ENCODE measurements around the gene TGFB1I1.
"Not testable (repeated sequence)": the region's sequence is repeated elsewhere in the genome, so short reads cannot be mapped to it uniquely, and the experiment has no call there.

The TGFB1I1 gene

DNA sequence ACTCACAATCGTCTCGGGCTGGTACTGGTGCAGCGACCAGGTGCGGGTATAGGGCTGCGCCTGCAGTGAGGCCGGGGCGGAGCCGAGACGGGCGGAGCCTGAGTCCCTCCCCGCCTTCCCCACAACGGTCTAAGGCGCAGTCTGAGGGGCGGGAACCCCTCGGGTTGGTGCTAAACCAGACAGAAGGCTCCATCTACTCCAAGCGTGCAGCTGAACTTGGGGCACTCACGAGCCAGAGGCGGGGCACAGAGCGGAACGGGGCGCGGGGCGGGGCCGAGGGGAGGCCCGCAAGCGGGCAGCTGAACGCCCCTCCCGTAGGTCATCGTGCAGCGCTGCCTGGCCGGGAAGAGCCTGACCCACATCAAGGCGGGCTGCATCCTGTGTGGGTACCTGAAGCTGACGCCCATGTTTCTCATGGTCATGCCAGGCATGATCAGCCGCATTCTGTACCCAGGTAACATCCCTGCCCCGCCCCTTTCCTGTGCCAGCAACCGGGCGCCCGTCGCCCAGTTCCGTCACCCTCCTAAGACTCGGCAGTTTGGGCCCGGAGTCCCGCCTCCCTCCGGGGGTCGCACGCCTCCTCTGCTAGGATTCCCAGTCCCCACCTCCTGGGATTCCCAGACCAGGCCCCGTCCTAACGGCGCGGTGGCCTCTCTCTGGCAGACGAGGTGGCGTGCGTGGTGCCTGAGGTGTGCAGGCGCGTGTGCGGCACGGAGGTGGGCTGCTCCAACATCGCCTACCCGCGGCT lies 15.9 kb downstream of the TGFB1I1 start:
- peak; percentile 51 for DNase-seq (ENCODE audit: low spot score)

DNA sequence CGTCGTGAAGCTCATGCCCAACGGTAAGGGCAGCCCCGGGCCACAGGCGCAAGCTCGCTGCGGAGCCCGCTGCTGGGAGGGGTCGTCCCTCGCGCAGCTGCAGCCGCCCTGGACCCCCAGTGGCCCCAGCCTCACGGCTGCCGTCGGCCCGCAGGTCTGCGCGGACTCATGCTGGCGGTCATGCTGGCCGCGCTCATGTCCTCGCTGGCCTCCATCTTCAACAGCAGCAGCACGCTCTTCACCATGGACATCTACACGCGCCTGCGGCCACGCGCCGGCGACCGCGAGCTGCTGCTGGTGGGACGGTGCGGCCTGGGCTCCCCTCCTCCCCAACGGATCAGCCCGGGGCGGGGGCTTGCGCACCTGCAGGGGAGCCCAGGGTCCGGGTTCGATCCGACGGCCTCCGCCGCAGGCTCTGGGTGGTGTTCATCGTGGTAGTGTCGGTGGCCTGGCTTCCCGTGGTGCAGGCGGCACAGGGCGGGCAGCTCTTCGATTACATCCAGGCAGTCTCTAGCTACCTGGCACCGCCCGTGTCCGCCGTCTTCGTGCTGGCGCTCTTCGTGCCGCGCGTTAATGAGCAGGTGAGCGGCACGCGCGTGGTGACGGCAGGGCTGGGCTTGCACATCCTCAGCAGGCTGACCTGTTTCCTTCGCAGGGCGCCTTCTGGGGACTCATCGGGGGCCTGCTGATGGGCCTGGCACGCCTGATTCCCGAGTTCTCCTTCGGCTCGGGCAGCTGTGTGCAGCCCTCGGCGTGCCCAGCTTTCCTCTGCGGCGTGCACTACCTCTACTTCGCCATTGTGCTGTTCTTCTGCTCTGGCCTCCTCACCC lies 16.7 kb downstream of the TGFB1I1 start:
- DNase-seq (ENCODE audit: low spot score), result no peak

DNA sequence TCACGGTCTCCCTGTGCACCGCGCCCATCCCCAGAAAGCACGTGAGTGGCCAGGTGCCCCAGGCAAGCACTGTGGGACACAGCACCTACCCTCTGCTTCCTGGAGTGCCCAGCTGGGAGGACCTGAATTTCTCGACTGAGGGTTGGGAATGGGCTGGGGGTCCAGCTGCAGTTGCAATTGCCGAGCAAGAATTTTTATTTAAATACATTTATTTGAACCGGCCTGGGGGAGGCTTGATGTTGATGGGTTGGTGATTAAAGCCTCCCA lies 17.3 kb downstream of the TGFB1I1 start:
- DNase-seq (ENCODE audit: low spot score), result no peak

DNA sequence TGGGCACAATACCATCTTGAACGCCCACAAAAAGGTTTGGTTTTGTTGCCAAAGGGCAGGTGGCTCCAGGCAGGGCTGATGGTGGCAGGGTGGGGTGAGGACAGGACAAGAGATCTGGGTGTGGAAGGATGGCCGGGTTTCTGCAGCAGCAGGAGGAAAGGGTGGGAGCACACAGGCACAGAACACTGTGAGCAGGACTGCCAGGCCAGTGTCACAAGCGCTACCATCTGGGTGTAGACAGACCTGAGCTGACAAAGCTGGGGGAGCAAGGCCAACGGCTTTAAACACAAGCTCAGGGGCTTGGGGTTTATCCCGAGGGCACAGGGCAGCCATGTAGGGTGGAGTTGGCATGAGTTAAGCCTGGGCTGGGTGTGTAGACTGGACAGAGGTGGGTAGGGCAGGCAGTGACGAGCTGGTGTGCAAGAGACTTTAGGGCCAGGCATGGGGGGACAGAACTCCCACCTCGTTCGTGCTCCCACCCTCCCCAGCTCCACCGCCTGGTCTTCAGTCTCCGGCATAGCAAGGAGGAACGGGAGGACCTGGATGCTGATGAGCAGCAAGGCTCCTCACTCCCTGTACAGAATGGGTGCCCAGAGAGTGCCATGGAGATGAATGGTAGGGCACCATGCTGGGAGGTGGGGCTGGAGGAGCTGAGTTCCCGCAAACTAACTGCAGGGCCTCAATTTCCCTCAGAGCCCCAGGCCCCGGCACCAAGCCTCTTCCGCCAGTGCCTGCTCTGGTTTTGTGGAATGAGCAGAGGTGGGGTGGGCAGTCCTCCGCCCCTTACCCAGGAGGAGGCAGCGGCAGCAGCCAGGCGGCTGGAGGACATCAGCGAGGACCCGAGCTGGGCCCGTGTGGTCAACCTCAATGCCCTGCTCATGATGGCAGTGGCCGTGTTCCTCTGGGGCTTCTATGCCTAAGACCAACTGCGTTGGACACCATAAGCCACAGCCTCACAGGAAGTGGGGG lies 17.9 kb downstream of the TGFB1I1 start:
- DNase-seq (ENCODE audit: low spot score), result no peak

DNA sequence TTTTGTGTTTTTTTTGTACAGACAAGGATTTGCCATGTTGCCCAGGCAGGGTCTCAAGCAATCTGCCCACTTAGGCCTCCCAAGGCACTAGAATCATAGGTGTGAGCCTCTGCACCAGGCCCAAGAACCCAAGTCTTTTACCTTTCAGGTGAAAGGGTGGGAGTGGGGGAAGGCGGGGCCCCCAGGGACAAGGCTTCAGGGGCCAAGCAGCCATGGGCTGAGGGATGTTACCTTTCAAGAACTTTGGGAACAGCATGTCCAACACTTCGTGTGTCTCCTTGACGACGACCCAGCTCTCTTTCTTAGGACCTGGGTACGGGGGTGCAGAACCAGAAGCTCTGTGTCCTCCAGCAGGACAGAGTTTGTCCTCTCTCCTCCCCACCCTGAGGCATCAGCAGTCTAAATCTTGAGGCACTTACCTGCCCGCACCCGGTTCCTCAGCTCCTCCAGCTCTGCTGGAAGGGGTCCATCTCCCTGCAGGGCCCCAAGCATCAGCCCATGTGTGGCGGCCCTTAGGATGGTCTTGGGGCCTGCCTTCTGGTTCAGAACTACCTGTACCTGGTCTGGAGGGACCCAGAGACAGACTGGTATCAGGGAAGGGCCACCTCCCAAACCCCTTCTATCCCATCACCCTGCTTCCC lies 19.9 kb downstream of the TGFB1I1 start:
- no peak for DNase-seq (ENCODE audit: low spot score)

DNA sequence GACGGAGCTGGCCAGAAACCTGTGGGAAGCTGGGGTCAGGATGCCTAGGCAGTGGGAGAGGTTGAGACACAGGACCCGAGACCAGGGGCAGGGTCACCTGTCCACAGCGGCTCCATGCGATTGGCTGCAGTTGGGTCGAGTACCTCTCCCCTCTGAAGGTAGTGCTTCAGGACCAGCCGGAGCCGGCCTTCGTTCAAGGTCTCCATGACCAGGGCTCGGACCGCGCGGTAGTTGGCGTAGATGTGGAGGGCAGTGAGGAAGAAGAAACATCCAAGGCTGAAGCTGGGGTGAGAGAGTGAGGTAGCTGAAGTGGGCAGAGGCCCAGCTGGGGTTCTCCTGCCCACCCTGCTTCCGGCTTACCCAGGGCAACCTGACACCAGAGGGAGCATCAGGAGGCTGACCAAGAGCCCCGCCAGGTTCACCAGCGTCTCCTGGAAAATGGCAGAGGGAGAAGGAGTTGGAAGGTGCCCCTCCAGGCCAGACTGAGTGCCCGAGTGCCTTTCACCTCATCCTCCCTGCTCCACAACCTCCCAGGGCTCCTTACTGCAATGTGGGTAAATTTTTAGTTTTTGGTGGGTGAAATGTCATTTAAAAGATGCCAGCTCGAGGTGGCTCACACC lies 21.7 kb downstream of the TGFB1I1 start:
- DNase-seq (ENCODE audit: low spot score), result no peak

DNA sequence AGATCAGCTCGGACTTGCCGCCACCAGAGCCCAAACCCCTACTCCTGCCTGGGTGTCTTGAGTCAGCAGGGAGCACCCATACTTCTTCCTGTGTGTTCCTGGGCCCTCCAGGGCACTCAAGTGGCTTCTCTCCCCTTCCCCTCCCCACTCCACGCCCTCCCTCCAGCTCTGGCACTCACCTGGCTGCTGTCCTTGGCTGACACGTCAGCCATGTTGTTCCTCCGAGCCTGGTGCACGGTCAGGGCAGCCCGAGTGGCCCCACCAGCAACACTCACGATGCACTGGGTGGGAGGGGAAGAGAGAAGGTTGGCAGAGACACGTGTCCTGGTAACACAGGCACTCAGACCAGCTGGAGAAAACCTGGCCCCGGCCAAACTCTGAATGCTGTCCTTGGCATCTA lies 24.7 kb downstream of the TGFB1I1 start:
- no peak for DNase-seq (ENCODE audit: low spot score)

DNA sequence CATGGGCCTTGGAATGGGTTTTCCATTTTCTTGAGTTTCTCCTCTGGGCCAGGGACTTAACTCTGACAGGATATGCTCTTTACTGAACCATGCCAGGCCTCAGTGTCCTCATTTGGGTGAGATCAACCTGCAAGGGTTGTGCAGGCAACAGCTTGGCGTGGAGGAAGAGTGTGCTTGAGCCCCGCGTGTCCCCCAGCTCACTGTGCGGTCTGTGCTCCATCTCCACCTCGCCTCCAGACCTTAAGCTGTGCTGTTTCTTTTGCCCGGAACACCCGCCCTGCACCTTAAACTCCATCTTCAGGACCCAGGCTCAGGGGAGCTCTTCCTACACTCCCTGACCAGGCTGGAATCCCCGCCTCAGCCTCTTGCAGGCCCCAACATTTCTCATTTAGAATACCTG lies 26.5 kb downstream of the TGFB1I1 start:
- no peak for DNase-seq (ENCODE audit: low spot score)

DNA sequence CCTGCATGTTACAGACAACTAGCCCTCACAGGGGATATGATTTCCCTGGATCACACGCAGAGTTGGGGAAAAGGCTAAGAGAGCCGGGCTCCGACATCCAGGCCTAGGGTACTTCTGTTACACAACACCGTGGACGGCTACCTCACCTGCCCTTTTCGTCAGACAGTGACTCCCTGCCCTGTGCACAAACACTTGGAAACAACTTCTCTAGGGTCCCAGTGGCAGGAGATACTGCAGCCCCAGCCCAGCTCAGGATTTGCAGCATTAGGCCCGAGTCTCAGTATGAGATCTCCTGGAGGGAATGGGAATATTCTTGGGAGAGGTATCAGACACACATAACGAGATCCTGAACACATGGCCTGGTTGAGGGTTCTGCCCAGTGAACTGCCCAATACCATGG lies 28.0 kb downstream of the TGFB1I1 start:
- no peak for DNase-seq (ENCODE audit: low spot score)

DNA sequence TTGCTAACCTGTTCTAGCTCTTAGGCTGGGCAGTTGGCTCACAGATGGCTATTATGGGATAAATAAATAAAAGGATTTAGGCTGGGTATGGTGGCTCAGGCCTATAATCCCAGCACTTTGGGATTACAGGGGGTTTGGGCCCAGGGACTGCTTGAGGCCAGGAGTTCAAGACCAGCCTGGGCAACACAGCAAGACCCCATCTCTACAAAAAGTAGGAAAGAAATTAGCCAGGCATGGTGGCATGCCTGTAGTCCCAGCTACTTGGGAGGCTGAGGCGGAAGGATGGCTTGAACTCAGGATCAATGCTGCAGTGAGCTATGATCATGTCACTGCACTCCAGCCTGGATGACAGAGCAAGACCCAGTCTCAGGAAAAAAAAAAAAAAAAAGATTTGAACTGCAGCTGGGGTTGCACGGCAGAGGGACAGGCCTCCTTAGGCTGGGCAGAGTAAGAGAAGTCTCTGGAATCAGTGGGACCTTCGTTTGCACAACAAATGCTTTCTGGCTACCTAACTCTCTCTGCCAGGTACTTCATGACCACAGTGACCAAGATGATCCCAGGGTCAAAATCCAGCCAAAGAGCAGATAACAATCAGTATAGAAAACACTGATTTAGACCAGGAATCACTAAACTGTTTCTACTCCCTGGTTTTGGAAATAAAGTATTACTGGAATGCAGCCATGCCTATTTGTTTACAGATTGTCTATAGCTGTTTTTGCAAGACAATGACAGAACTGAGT lies 29.4 kb downstream of the TGFB1I1 start:
- DNase-seq (ENCODE audit: low spot score), result no peak

DNA sequence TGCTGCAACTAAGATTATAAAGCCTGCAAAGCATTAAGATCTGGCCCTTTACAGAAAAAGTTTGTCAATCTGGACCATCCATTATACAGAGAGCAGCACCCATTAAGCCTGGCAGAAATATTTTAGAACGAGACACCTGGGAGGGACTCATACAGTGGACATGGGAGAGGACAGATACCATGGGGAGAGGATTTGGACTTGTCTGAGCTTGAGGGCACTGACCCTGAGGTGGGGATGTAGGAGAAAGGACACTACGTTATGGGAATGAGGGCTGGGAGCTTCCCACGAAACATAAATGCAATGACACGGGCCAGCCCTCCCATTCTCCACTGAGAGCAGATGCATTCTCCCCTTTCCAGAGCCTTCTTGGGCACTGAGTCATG lies 30.0 kb downstream of the TGFB1I1 start:
- DNase-seq (ENCODE audit: low spot score), result no peak

DNA sequence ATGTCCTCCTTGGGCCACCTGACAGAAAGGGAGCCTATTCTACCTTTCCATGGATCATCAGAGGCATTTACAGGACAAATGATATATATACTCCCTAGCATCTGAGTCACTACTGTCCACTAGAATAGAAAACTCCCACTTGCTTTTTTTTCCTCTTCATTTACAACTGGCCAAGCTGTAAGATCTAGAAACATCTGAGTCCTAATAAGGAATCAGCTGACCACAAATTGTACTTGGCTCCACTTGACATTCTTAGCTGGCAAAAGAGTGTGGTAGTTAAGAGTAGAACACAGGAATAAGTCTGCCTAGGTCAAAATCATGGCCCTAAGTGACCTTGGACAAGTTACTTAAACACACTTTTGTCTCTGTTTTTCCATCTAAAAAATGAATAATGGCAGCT lies 31.0 kb downstream of the TGFB1I1 start:
- DNase-seq (ENCODE audit: low spot score), result no peak

DNA sequence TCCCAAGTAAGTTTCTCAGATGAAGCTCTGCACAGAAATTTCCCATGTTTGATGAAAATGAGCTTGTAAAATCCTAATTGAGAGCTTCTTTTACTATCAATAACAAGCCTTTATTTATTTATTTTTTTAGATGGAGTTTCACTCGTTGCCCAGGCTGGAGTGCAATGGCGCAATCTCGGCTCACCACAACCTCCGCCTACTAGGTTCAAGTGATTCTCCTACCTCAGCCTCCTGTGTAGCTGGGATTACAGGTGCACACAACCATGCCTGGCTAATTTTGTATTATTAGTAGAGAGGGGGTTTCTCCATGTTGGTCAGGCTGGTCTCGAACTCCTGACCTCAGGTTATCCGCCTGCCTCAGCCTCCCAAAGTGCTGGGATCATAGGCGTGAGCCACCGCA lies 31.6 kb downstream of the TGFB1I1 start:
- not testable (repeated sequence) for DNase-seq (ENCODE audit: low spot score)

DNA sequence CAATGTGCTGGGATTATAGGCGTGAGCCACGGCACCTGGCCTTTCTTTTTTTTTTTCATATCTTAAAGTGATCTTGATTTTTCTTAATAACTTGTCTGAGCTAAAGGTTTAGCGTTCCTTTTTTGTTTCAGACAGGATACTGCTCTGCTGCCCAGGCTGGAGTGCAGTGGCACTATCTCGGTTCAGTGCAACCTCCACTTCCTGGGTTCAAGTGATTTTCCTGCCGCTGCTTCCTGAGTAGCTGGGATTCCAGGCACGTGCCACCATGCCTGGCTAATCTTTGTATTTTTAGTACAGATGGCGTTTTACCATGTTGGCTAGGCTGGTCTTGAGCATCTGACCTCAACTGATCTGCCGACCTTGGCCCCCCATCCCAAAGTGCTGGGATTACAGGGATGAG lies 32.2 kb downstream of the TGFB1I1 start:
- DNase-seq (ENCODE audit: low spot score), result no peak

DNA sequence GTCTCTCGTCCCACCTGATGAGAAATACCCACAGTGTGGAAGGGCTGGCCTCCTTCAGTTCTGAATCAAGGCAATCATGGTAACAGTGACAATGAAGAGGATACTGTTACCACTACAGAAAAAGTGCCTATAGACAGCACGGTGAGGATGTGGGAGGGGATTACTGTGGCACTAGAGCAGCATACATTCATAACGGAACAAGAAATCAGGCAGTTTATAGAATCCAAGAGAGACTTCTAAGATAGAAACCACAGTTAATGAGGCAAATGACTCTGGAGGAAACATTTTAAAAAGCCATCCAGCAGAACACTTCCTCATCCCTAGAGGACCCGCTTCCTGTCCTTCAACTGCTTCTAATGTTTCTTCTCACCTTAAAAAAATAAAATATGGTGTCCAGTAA lies 33.5 kb downstream of the TGFB1I1 start:
- DNase-seq (ENCODE audit: low spot score), result no peak

DNA sequence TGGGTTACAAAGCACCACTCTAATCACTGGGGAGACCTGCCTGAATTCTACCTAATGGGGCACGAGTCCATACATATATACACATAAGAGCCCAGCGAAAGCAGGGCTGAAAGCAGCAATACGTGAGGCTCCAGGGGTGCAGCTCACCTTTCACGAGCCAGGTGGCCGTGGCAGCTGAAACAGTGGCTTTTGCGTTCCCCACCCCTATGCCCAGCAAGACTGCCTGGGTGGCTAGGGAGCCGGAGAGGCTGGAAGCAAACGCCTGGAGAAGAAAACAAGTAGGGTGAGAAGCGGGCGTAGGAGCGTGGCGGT lies 35.6 kb downstream of the TGFB1I1 start:
- DNase-seq (ENCODE audit: low spot score), result no peak

DNA sequence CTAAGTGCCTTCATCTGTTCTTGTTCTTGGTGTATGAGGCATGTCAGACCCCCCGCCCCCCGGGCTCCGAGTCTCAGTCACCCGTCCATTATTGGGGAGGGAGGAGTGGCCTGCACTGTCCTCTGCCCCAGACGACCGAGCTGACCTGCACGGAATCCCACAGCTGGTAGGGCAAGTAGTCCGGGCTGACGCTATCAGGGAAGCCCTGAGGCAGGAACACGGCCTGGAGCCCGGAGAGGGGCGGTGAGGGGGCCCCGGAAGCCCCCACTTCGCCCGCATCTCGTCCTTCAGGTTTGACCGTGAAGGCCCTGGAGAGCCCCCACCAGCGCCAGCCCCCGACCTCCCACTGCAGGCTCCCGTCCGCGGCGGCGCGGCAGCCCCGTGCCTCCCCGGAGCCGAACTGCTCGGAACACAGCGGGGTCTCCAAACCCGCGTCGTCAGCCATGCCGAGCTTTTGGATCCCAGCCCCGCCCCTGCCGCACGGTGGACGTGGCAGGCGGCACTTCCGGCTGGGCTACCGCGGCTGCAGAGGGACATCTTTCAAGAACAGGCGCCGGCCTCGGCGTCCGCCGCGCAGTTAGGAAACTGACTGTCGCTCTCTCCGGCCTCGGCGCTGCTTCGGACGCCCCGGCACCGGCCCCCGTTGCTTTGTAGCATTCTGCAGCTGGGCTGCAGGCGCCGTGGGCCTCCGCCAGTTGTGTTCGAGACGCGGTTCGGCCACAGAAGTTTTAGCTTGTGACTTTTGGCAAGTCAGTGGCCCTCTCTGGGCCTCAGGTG lies 36.2 kb downstream of the TGFB1I1 start, which contains the start of gene RUSF1:
Gene RUSF1 (minus strand): TSS at position 463 of the 777 bp plus-strand sequence. CDS start 18 bp downstream, at position 445.
- peak; percentile 89 for DNase-seq (ENCODE audit: low spot score)

DNA sequence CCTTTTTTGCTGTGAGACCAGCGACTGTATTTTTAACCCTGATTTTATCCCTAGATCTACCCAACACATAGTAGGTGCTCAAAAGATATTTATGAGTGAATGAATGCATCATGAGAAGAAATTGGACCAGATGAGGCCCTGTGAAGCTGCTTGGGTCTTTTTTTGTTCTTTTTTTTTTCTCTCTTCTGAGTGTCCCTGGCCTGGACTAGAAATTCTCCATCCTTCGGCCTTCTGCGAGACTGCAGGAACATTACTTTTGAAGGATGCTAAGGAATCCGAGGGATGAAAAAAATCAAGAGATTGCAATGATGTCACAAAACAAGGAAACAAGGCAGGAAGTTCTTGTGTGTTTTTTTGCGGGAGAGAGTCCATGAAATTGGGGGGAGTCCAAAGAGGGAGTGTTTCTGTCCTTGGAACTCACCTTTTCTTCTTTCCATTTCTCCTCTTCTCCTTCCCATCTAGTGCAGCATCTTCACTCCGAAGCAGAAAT lies 36.8 kb downstream of the TGFB1I1 start:
- DNase-seq (ENCODE audit: low spot score), result peak; percentile 38

DNA sequence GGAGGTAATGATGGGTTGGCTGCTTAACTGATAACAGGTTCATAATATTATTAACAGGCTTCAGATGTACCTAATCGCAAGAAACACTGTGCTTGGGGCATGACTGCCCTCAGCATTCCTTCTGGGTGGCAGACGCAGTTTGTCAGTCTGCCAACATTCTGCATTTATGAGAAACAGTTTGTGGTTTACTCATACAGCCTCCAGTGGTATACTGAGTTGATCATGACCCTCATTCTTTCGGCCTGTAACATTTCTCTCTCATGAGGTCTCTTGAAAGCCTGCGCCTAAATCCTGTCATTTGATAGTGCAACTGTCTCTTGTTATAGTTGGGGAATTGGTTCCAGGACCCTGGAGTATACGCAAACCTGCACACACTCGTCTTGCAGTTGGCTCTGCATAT lies 41.2 kb downstream of the TGFB1I1 start:
- no peak for DNase-seq (ENCODE audit: low spot score)

DNA sequence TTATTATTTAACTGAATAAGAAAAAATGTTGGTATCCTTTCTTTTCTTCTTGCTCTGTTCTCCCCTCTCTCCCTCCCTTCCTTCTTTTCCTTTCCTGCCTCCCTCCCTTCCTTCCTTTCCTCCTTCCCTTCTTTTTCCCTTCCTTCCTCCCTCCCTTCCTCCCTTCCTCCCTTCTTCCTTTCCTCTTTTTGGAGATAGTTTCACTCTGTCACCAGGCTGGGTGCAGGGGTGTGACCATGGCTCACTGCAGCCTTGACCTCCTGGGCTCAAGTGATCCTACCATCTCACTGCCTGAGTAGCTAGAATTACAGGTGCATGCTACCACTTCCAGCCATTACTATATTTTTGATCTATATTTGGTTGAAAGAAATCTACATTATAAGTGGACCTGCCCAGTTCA lies 41.9 kb downstream of the TGFB1I1 start:
- DNase-seq (ENCODE audit: low spot score), result no peak
